ENCODE data around the gene BRCA1.
"Not testable (repeated sequence)": the region's sequence is repeated elsewhere in the genome, so short reads cannot be mapped to it uniquely, and the experiment has no call there.

- not testable (repeated sequence) for TF ChIP-seq POLR2A, CTCF (IDR thresholded peaks at IDR 0.05)
These were observed 29.8 kb downstream of the BRCA1 start for GRCh38 chr17:43095364-43095763.

Measured in adrenal gland (tissue), 5 donors.